Measurements from ENCODE around the gene RASD1. TPM values are rescaled to one million over a fixed set of nuclear protein-coding genes. Genes with fewer than 3 reads are reported as not detected.

Gene RASD1, protein sequence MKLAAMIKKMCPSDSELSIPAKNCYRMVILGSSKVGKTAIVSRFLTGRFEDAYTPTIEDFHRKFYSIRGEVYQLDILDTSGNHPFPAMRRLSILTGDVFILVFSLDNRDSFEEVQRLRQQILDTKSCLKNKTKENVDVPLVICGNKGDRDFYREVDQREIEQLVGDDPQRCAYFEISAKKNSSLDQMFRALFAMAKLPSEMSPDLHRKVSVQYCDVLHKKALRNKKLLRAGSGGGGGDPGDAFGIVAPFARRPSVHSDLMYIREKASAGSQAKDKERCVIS
- total RNA-seq (2014; rRNA removed; shearing (Covaris generic)) (0.89 and 2.2 TPM in 2 replicates), polyA plus RNA-seq (2016; fragmentation: Nextera tagmentation; extraction: Ambion mirVana) (1.2 and 1.5 TPM in 2 replicates)

DNA sequence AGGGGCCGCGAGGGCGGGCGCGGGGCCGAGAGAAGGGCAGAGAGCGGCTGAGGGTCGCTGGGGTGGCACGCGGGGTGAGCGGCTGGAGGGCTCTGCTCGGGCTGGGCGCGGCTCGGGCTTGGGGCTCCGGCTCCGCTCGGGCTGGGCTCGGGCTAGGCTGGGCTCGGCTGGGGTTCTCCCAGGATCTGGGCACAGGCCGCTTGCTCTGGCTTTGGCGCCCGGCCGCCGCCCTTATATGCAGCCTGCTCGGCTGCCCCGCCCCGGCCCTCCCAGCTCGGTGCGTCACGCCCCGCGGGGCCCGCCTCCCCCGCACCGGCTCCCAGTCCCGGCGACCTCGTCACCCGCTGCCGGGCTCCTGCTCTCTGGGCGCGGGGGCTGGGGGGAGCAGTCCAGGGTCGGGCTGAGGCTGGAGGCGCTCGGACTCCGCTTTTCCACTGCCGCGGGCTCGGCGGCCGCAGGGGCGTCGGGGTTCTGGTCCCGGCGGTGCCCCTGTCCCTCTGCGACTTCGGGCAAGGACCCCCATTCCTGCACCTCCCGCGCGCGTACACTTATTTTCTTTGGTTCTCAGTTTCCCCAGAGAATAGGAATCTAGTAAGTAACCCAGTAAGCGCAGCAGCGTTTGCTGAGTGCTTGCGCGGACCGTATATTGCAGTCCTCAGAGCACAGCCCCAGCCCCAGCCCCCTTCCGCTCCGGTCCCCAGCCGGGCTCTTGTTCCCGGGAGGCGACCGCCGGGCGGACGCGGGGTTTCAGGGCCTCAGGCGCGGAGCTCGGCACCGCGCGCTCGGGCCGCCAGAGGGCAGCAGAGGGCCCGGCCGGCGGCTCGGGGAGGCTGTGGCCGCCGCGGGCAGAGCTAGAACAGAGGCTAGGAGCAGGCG, at the start of gene RASD1:
Gene RASD1, minus strand, starts transcription at position 207 of the 876 bp plus-strand sequence. CDS start 214 bp downstream, outside the sequence.
- Histone ChIP-seq H3F3A (ENCODE audit: insufficient read depth) (peaks cover 6% of the 10 kb centered on the region; the same call in 1 of the 2 replicates), H2AFZ (peak within 1 kb of the TSS; percentile 92), H3K4me2 (ENCODE audit: unreplicated experiment) (peak within 1 kb of the TSS; percentile 97), H3K9me2 (ENCODE audit: insufficient read depth) (no peaks in the 10 kb centered on the region), H3K9ac (peak within 1 kb of the TSS; percentile 79), H3K4me3 (peak within 1 kb of the TSS; percentile 85), H3K9me3 (ENCODE audit: low read depth) (no peaks in the 10 kb centered on the region), H4K20me1 (ENCODE audit: insufficient read depth) (no peaks in the 10 kb centered on the region), H3K79me2 (ENCODE audit: insufficient read depth) (no peaks in the 10 kb centered on the region), H3K27ac (peak within 1 kb of the TSS; percentile 55), H3K4me1 (ENCODE audit: insufficient read depth) (peaks cover 3% of the 10 kb centered on the region; the same call in 1 of the 2 replicates), H3K36me3 (ENCODE audit: low read depth) (no peaks in the 10 kb centered on the region), H3K27me3 (replicated peaks; ENCODE audit: insufficient read depth) (no peaks in the 10 kb centered on the region)
- in situ Hi-C loops (cut with MboI): loop anchor here (10.0 kb wide), 1 partner anchor 142 kb away; no protein-coding TSS in a partner anchor
- TF ChIP-seq EZH2phosphoT487 (IDR thresholded peaks at IDR 0.05; ENCODE audit: insufficient read depth, low read depth) (no peak), EZH2 (IDR thresholded peaks at IDR 0.05; ENCODE audit: insufficient read depth, poor library complexity, severe bottlenecking) (no peak)
- 1 to 2% methylated on average over 65 to 86 of the region's 93 CpGs for WGBS, 2 experiments (ENCODE audit: low coverage in 1 of 2, low lambda C conversion rate in 2 of 2, missing lambda C conversion rate in 2 of 2)
- peak; percentile 97 for DNase-seq

DNA sequence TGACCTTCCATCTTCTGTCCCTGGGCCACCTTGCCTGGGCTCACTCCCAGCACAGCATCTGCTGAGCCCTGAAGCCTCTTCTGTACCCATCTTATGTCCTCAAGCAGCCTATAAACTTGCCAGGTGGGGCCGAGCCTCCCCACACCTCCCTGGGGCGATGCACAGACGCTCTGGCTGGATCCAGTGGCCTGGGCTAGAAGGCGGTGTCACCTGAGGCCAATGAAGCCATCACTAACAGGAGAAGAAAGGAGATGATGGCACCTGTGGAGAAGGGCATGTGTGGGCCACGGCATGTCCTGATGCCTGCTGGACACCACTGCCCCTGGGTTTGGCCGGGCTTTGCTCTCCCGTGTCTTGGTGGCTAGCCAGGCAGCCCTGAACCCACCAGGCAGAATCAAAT, 49.8 kb upstream of the RASD1 start:
- Histone ChIP-seq H3F3A (ENCODE audit: insufficient read depth) (no peaks in the 10 kb centered on the region), H3K27me3 (replicated peaks; ENCODE audit: insufficient read depth) (no peaks in the 10 kb centered on the region), H2AFZ (no peak overlapping the region), H3K36me3 (ENCODE audit: low read depth) (no peaks in the 10 kb centered on the region), H3K4me1 (ENCODE audit: insufficient read depth) (peaks cover 8% of the 10 kb centered on the region), H3K4me3 (no peak overlapping the region), H3K9ac (no peak overlapping the region), H4K20me1 (ENCODE audit: insufficient read depth) (no peaks in the 10 kb centered on the region), H3K9me3 (ENCODE audit: low read depth) (no peaks in the 10 kb centered on the region), H3K4me2 (ENCODE audit: unreplicated experiment) (no peak overlapping the region), H3K9me2 (ENCODE audit: insufficient read depth) (no peaks in the 10 kb centered on the region), H3K79me2 (ENCODE audit: insufficient read depth) (no peaks in the 10 kb centered on the region), H3K27ac (no peak overlapping the region)
- 86 to 95% methylated on average over 7 of the region's 7 CpGs for WGBS, 2 experiments (ENCODE audit: low coverage in 1 of 2, low lambda C conversion rate in 2 of 2, missing lambda C conversion rate in 2 of 2)
- TF ChIP-seq EZH2 (IDR thresholded peaks at IDR 0.05; ENCODE audit: insufficient read depth, poor library complexity, severe bottlenecking): no peak
- TF ChIP-seq EZH2phosphoT487 (IDR thresholded peaks at IDR 0.05; ENCODE audit: insufficient read depth, low read depth): no peak
- in situ Hi-C loops (cut with MboI): no loop called here
- DNase-seq: no peak

DNA sequence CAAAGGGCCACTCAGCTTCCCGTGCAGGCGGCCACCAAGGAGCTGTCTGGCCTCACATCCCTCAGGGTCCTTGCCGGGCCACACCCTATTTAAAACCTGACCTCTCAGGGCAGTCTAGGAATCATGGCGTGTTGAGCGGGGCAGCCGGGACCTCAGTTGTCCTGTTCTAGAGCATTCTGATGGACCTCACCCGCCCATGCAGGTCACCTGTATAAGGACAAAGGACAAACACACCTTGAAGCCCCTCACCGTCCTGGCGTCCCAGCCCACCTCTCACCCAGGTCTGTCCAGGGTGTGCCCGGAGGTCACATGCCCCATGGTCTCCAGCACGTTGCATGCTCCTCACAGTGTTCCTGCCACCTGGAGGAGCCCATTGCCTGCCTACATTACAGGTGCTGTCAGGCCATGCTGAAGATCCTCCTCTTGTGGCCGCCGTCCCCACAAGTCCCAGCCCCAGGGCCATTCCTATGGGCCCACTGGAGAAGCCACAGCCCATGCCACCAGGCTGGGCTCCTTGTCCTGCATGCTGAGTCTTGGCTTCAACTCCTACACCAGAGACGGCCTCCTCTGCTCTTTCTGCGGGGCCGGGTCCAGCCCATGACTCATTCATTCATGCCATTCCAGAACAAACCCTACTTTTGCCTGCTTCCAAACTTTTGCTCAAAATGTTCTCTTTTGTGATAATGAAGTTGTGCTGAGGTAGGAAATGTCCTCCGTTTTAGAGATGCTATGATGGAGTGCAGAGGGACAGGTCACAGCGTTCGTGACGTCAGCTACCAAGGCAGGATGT, 49.0 kb upstream of the RASD1 start:
- in situ Hi-C loops (cut with MboI): no loop called here
- no peaks in the 10 kb centered on the region for H3F3A ChIP-seq (ENCODE audit: insufficient read depth)
- H3K9ac ChIP-seq: no peak overlapping the region

More for the DNA sequence above, 49.0 kb upstream of the RASD1 start:
- no peak overlapping the region for H3K27ac ChIP-seq
- WGBS, 2 experiments (ENCODE audit: low coverage in 1 of 2, low lambda C conversion rate in 2 of 2, missing lambda C conversion rate in 2 of 2): 60% methylated on average over 20 of the region's 20 CpGs
- no peaks in the 10 kb centered on the region for H3K9me3 ChIP-seq (ENCODE audit: low read depth)
- no peaks in the 10 kb centered on the region for H3K36me3 ChIP-seq (ENCODE audit: low read depth)
- no peaks in the 10 kb centered on the region for H3K9me2 ChIP-seq (ENCODE audit: insufficient read depth)
- H3K79me2 ChIP-seq (ENCODE audit: insufficient read depth): no peaks in the 10 kb centered on the region
- no peak overlapping the region for H2AFZ ChIP-seq
- H3K4me1 ChIP-seq (ENCODE audit: insufficient read depth): peaks cover 8% of the 10 kb centered on the region
- TF ChIP-seq EZH2phosphoT487 (IDR thresholded peaks at IDR 0.05; ENCODE audit: insufficient read depth, low read depth) (no peak), EZH2 (IDR thresholded peaks at IDR 0.05; ENCODE audit: insufficient read depth, poor library complexity, severe bottlenecking) (no peak)
- no peak overlapping the region for H3K4me2 ChIP-seq (ENCODE audit: unreplicated experiment)
- DNase-seq: peak; percentile 77
- H4K20me1 ChIP-seq (ENCODE audit: insufficient read depth): no peaks in the 10 kb centered on the region
- H3K27me3 ChIP-seq (replicated peaks; ENCODE audit: insufficient read depth): no peaks in the 10 kb centered on the region
- H3K4me3 ChIP-seq: no peak overlapping the region
